Activated CD8-positive, alpha-beta T cell treated with anti-CD3 and anti-CD28 coated beads, Interleukin-2, amount 10 ng/mL, durations not matched to agents 7 days and 5 days (primary cell): ENCODE data around the gene KCNQ2. TPM values are rescaled to one million over a fixed set of nuclear protein-coding genes. Genes with fewer than 3 reads are reported as not detected.

Source experiments
- ATAC-seq: fragments of 150-1000 bp; cut with Tn5 transposase; one replicate; pipeline ENCODE4 v1.10.0; 2021; ENCODE audit warnings: moderate library complexity
- CTCF ChIA-PET: fragments of 350-600 bp; sonication (Branson Sonifier 250); formaldehyde crosslinking; loops from one replicate; lab custom pipeline; 2021; ENCODE audit warnings: antibody characterized with exemption; lab: Charles Lee
- POLR2A ChIA-PET: fragments of 350-600 bp; sonication (Branson Sonifier 250); formaldehyde crosslinking; loops from one replicate; lab custom pipeline; 2021; ENCODE audit warnings: antibody characterized with exemption; lab: Charles Lee
- DNase-seq: peaks from one replicate; pipeline ENCODE4 v3.0.0-alpha.2; 2020
- H3K27ac Mint-ChIP-seq: one replicate; pipeline ENCODE4 v1.8.0; 2021; ENCODE audit warnings: mild to moderate bottlenecking, mixed read lengths
- H3K27me3 Mint-ChIP-seq: one replicate; pipeline ENCODE4 v1.8.0; 2021; ENCODE audit warnings: low read depth, mixed read lengths
- H3K36me3 Mint-ChIP-seq: one replicate; pipeline ENCODE4 v1.8.0; 2021; ENCODE audit warnings: low read depth, mixed read lengths
- H3K4me1 Mint-ChIP-seq: one replicate; pipeline ENCODE4 v1.8.0; 2021; ENCODE audit warnings: low read depth, mixed read lengths
- H3K4me3 Mint-ChIP-seq: one replicate; pipeline ENCODE4 v1.8.0; 2021; ENCODE audit warnings: mild to moderate bottlenecking, mixed read lengths
- H3K9me3 Mint-ChIP-seq: one replicate; pipeline ENCODE4 v1.8.0; 2022; ENCODE audit warnings: mixed read lengths; ENCODE audit not compliant: insufficient read depth
- total RNA-seq, 2 experiments: library from RNA; stranded (reverse); gene quantifications; one replicate each; pipeline ENCODE4 v1.2.3, GENCODE V29; 2021

Gene KCNQ2
- total RNA-seq, 2 experiments from 2014 or later = not detected

- Mint-ChIP-seq H3K4me1 (no peaks in the 10 kb centered on the region), H3K27me3 (peaks cover 12% of the 10 kb centered on the region), H3K9me3 (no peaks in the 10 kb centered on the region), H3K36me3 (no peaks in the 10 kb centered on the region), H3K4me3 (no peak overlapping the region), H3K27ac (no peak overlapping the region)
- ChIA-PET CTCF (no interaction called here), POLR2A (no interaction called here)
- no peak for DNase-seq
- ATAC-seq = no peak
These were observed 112.3 kb downstream of the KCNQ2 start for GRCh38 chr20:63359937-63360849.

GRCh38 chr20:63359164-63359934, 113.1 kb downstream of the KCNQ2 start:
- H3K27me3 Mint-ChIP-seq = peaks cover 12% of the 10 kb centered on the region
- no peaks in the 10 kb centered on the region for H3K9me3 Mint-ChIP-seq
- no peak overlapping the region for H3K27ac Mint-ChIP-seq
- ChIA-PET POLR2A (no interaction called here), CTCF (no interaction called here)
- H3K4me3 Mint-ChIP-seq = no peak overlapping the region
- no peak for ATAC-seq
- no peaks in the 10 kb centered on the region for H3K36me3 Mint-ChIP-seq
- H3K4me1 Mint-ChIP-seq = no peaks in the 10 kb centered on the region
- DNase-seq = no peak

- Mint-ChIP-seq H3K4me3 (no peak overlapping the region), H3K27me3 (peaks cover 12% of the 10 kb centered on the region), H3K4me1 (no peaks in the 10 kb centered on the region), H3K9me3 (no peaks in the 10 kb centered on the region), H3K27ac (no peak overlapping the region), H3K36me3 (no peaks in the 10 kb centered on the region)
- POLR2A ChIA-PET = no interaction called here
- ATAC-seq (no peak), DNase-seq (no peak)
- CTCF ChIA-PET = no interaction called here
These were observed 114.2 kb downstream of the KCNQ2 start for GRCh38 chr20:63357921-63358905.

GRCh38 chr20:63356931-63357879, 115.2 kb downstream of the KCNQ2 start:
- ATAC-seq (no peak), DNase-seq (no peak)
- Mint-ChIP-seq H3K4me1 (no peaks in the 10 kb centered on the region), H3K36me3 (no peaks in the 10 kb centered on the region), H3K27ac (no peak overlapping the region), H3K9me3 (no peaks in the 10 kb centered on the region), H3K27me3 (peaks cover 5% of the 10 kb centered on the region), H3K4me3 (no peak overlapping the region)
- CTCF ChIA-PET = no interaction called here
- POLR2A ChIA-PET = no interaction called here

GRCh38 chr20:63356511-63356910, 115.9 kb downstream of the KCNQ2 start:
- H3K36me3 Mint-ChIP-seq = no peaks in the 10 kb centered on the region
- H3K27ac Mint-ChIP-seq = no peak overlapping the region
- H3K9me3 Mint-ChIP-seq = no peaks in the 10 kb centered on the region
- no peak for DNase-seq
- CTCF ChIA-PET = no interaction called here
- peaks cover 5% of the 10 kb centered on the region for H3K27me3 Mint-ChIP-seq
- H3K4me1 Mint-ChIP-seq = no peaks in the 10 kb centered on the region
- no peak overlapping the region for H3K4me3 Mint-ChIP-seq
- no peak for ATAC-seq
- POLR2A ChIA-PET = no interaction called here

- H3K4me3 Mint-ChIP-seq = no peak overlapping the region
- POLR2A ChIA-PET = no interaction called here
- DNase-seq = no peak
These were observed 116.6 kb downstream of the KCNQ2 start for GRCh38 chr20:63355781-63356295.

GRCh38 chr20:63354636-63355350, 117.7 kb downstream of the KCNQ2 start:
- no peaks in the 10 kb centered on the region for H3K9me3 Mint-ChIP-seq
- no peak for DNase-seq
- H3K27me3 Mint-ChIP-seq = peaks cover 2% of the 10 kb centered on the region
- H3K36me3 Mint-ChIP-seq = no peaks in the 10 kb centered on the region
- ChIA-PET POLR2A (no interaction called here), CTCF (no interaction called here)
- no peak for ATAC-seq
- H3K4me1 Mint-ChIP-seq = no peaks in the 10 kb centered on the region
- H3K27ac Mint-ChIP-seq = no peak overlapping the region
- H3K4me3 Mint-ChIP-seq = no peak overlapping the region

More at GRCh38 chr20:63355781-63356295, 116.6 kb downstream of the KCNQ2 start:
- ATAC-seq = no peak
- H3K9me3 Mint-ChIP-seq = no peaks in the 10 kb centered on the region
- peaks cover 5% of the 10 kb centered on the region for H3K27me3 Mint-ChIP-seq
- CTCF ChIA-PET = no interaction called here
- H3K4me1 Mint-ChIP-seq = no peaks in the 10 kb centered on the region
- H3K27ac Mint-ChIP-seq = no peak overlapping the region
- no peaks in the 10 kb centered on the region for H3K36me3 Mint-ChIP-seq

- Mint-ChIP-seq H3K27ac (no peak overlapping the region), H3K36me3 (no peaks in the 10 kb centered on the region), H3K27me3 (no peaks in the 10 kb centered on the region), H3K4me1 (no peaks in the 10 kb centered on the region), H3K9me3 (no peaks in the 10 kb centered on the region), H3K4me3 (no peak overlapping the region)
- CTCF ChIA-PET = no interaction called here
- POLR2A ChIA-PET = no interaction called here
- no peak for DNase-seq
- no peak for ATAC-seq
These were observed 119.6 kb downstream of the KCNQ2 start for GRCh38 chr20:63352811-63353221.

GRCh38 chr20:63351811-63352591, 120.5 kb downstream of the KCNQ2 start:
- ATAC-seq (no peak), DNase-seq (no peak)
- Mint-ChIP-seq H3K27me3 (no peaks in the 10 kb centered on the region), H3K4me1 (no peaks in the 10 kb centered on the region), H3K9me3 (no peaks in the 10 kb centered on the region), H3K4me3 (no peak overlapping the region), H3K27ac (no peak overlapping the region), H3K36me3 (no peaks in the 10 kb centered on the region)
- ChIA-PET CTCF (no interaction called here), POLR2A (interaction anchor here (0.5 kb wide), 1 partner anchor 478 kb away, joined by 3 read pairs; no protein-coding TSS in a partner anchor)

- Mint-ChIP-seq H3K36me3 (no peaks in the 10 kb centered on the region), H3K4me3 (no peak overlapping the region), H3K27me3 (no peaks in the 10 kb centered on the region), H3K4me1 (no peaks in the 10 kb centered on the region), H3K27ac (no peak overlapping the region), H3K9me3 (no peaks in the 10 kb centered on the region)
- no peak for DNase-seq
- ChIA-PET POLR2A (no interaction called here), CTCF (no interaction called here)
- ATAC-seq = no peak
These were observed 121.1 kb downstream of the KCNQ2 start for GRCh38 chr20:63351326-63351700.
